T follicular helper cell (primary cell): ENCODE results near the gene MACIR.

Experiments
- DNase-seq: peaks from one replicate; pipeline ENCODE4 v3.0.0-alpha.2; 2020; ENCODE audit warnings: low read depth

Gene MACIR

DNA sequence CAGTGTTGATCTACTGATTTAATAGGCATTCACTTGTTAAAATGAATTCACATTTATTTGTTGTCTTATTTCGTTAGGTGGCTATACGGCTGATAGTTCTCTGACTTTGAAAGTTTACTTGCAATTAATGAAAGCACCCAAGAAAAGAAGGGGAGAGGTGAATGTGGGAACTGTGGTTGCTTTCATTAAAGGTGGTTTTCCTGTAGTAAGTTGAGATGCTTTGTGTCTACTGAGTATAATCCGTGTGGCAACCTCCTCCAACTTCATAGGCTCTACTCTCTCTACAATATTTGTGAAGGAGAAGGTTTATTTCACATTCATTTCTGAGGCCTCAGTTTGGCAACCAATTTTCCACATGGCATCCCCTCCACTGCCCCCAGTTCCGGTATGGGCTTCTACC lies 12.8 kb upstream of the MACIR start:
- DNase-seq = no peak

DNA sequence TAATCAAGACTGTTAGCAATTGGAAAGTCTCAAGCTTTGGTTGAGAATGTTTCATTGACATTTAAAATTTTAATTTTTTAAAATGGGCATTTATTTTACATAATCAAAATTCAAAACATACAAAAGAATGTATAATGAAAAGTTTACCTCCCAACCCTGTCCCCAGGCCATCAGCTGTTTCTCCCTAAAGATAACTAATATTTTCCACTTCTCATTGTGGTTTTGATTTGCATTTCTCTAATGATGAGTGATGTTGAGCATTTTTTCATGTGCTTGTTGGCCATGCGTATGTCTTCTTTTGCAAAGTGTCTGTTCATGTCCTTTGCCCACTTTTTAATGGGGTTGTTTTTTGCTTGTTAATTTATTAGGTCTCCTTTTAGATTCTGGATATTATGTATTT lies 11.4 kb upstream of the MACIR start:
- no peak for DNase-seq

DNA sequence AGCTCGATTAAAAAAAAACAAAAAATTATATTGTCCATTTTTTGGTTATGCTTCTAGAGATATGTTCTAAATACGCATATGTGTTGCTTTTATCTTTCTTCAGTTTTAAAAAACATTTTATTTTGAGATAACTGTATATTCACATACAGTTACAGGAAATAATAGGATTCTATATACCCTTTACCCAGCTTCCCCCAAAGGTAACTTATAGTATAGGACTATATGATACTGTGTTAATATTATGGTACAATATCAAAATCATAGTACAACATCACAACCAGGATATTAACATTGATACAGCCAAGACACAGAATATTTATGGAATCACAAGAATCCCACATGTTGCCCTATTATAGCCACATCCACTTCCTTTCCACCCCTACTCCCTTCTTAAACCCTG lies 9.5 kb upstream of the MACIR start:
- no peak for DNase-seq

DNA sequence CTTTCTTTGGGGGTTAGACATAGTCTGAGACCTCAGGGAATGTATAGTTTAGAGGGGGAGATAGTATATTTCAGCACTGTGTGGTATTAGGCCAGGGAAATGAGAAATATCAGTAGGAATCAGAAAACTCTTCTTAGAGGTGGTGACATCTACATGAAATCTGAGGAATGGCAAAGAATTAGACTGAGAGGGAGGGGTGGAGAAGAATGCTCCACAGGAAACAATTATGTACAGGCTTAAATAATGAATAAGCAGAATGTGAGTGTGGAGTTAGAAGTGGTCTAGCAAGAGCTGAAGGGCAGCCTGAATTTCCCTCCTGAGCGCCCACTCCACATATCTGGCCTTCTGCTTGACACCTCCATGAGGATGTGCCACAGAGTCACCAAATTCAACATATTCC lies 3.6 kb upstream of the MACIR start:
- no peak for DNase-seq

DNA sequence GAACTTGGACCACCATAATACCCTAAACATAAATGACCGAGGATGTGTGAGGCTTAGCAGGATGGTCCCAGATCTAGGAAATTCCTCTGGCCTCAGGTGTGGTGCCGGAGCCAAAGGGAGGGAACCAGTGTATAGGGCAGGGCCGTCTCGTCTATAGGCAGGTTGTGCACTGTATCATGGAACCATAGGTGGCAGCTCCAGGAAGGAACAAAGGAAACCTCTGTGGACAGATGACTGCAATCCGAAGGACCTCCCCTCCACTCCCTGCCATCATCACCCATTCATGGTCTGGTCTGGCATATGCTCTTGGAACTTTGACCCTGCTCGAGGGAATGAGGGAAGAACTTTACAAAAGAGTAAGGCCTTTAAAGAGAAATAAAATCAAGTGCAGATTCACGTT lies 2.9 kb upstream of the MACIR start:
- DNase-seq = no peak

DNA sequence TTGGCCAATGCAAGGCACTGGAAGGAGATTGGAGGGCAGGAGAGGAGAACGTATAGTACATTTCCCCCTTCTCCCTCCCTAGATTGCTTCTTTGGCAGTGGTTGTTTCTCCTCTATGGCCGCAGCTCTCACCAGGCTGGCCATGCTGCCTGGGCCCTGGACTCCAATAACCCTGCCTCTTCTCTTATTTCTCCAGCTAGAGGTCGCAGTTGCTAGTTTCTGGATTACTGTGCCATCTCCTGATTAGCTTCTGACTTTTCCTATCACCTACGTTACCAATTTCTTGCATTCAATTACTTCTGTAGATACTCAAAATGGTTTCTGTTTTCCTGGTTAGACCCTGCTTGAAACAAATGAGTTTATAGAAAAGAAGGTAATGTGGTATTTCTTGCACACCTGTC lies 2.4 kb upstream of the MACIR start:
- DNase-seq = no peak

DNA sequence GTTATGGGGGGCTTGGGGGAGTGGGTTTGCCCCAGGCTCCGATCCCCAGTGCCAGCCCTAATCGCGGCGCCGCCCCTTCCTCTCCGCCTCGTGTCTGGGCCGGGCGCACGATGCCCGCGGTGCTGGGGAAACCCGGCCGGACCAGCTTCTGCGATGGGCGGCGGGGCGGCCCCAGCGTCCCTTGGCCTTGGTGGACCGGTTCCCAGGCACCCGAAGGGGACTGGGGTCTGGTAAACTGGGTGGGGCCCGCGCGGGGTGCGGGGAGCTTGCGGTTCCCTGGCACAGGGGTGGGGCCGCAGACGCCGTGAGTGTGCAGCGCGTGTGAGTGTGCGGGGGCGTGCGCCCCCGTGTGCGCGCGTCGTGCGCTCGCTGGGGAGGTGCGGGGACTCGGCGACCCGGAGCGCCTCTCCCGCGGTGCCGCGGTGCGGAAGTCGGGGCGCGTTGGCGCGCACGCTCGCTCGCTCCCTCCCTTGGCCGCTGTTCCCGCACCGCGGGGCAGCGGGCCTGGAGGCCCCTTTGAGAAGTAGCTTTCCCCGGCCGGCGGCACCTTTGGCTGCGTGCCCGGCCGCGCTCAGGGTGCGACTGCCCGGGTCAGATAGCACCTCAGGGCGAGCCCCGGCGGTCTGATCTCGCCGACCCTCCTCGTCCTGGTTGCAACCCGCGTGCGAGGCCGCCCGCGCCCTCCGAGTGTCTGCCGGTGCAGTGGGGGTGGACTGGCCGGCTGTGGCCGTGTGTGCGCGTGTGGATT lies 568 bp downstream of the MACIR start:
- DNase-seq = peak; percentile 44

DNA sequence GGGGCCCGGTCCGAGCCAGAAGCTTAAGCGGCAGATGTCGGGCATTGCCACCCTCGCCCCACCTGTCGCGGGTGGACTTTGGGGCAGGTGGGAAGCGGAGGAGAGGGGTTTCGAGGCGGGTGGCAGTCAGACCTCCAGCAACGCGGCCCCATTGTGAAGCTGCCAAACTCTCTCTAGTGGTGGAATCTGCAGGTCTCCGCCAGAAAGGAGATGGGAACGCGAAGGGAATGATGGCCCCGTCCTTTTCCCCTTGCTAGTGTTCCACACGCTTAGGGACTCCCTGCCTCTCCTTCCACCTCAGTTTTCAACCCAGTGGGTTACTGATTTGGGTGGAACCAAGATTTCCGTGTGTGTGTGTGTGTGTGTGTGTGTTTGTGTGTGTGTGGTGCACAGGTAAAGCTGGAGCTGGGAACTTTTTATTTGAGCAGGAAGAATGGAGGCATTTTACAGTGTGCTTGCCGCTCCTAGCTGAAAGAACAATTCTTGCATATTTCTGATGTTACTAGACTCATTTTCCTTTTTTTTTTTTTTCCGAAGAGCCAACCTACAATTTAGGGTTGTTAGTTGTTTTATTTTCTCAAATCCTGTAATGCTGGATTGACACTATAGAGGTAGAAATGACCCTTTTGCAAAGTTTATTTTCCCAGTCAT lies 1.3 kb downstream of the MACIR start:
- peak; percentile 1 for DNase-seq

DNA sequence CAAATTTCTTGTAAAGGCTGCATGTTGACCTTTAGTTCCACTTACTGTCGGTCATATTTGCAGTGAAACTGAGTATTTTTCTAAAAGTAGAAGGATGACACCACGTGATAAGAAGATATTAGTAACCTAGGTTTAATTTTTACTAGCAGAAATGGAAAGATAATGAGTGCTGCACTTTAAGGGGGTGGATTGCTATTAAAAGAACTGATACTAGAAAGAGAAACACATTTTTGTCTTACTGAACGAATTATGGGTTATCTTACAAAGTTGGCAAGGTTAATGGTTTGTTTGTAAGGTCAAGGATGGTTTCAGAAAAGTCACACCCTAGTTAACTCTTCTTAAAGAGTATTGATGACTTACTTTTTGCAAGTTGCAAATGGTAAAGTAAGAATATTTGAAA lies 2.4 kb downstream of the MACIR start:
- no peak for DNase-seq

DNA sequence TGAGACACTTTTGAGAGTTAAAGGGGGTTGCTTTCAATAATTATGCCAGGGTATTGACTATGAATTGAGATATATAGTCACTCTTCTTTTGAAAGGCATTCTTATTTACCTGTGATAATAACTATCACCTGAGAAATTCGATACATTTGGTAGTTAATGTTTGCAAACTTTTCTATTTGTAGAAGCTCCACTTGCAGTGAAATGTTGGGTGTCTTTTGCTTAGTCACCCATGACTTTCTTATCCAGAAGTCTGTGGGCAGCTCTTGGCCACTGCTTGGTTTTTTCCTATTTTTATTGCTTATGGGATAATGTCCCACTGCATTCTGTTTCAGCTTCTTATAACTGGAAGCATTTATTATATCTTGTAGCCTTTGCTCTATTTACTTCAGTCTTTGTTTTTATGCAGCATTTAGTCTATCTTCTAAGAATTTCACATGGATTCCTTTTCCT lies 3.9 kb downstream of the MACIR start:
- DNase-seq = no peak

DNA sequence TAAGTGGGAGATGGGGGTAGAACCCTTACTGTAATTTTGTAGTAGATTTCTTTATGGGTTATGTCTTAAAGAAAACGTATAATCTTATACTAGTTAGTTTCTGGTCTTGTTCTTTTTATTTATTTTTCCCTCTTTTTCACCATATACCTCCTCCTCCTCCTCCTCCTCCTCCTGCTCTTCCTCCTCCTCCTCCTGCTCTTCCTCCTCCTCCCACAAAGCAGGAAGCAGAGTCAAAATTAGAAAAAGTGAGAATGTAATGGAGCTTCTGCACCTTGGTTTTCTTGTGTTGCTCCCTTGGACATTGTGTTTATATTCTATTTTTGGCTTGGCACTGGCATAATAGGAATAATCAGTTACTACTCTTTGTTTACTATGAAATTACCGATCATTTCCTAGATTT lies 4.5 kb downstream of the MACIR start:
- DNase-seq = no peak

DNA sequence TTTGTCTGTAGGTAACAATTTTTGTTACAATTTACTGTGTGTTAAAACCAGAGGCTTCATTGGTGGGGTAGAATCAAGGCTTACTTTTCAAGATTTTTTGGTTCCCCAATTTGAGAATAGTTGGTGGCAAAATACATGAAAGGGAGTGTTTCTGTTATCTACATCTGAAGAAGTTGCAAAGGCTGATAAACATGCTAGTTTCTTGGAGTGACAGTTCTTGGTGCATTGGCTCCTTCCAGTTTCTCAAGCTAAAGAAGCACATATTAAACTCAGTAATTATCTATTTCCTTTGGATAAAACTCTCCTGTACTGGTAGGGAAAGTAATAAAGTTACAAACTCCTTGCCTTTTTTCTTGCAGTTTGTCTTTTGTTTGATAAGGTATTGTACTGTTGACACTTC lies 5.9 kb downstream of the MACIR start:
- no peak for DNase-seq

DNA sequence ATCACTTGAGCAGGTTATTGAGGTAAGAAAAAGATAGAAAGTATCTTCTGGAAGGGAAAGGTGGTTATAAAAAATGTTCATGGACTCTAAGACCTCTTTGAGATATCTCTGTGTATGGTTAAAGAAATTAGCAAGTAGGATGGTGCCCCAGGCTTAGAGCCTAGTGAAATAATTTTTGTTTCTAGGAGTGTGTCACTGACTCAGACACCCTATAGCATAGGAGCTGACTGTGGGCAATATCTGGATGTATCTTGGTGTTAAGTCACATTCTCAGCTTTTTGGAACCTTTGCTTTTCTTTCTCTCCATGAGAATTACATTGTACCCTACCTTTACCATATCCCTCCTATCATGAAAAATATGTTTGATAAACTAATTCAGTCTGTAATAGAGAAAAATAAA lies 12.0 kb downstream of the MACIR start:
- no peak for DNase-seq

DNA sequence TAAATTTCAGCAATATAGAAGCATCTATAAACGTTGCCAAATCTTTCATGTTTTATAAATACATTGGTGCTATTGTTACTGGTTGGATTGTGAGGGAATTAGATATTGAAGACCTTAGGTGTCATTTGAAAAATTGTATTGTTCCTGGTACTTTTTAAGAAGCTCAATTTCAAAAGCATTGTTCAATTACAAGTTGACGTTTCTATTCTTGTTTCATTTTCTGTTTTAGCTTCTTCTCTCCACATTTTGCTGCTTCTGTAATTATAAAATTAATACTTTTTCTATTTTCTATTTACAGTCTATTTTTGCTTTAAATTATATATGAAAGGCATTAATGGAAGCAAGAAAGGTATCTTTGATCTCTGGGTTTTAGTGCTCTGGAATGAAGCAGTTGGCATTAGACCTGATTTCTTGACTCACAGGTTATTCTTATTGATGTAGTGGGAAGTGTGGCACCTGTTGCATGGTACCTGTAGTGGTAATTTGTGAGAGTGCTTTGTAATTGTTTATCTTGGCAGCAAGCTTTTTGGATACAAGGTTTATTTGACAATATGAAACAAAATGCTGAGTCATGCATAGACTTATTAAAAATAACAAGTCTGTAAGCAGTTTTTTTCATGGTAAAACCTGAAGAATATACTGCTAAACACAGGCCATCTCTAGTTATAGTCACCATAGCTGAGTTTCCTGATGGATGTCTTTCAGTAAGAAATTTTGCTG lies 13.2 kb downstream of the MACIR start:
- DNase-seq = no peak

DNA sequence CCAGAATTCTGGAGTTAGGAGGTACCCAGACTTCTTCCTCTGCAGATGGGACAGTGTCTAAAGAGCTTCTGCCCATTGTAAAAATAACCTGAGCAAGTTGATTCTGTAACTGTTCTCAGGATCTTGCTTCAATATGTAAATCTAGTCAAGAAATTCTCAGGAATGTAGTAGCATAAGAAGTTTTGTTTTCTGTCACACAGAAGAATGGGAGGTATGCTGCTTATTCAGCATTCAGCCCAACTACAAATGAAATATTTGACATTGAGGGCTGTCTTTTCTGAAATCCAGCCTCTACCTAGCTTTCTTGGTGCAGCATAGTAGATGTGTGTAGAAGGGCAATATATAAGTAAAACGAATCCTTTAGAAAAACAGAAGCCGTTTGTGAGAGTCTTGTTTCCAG lies 13.8 kb downstream of the MACIR start:
- no peak for DNase-seq

DNA sequence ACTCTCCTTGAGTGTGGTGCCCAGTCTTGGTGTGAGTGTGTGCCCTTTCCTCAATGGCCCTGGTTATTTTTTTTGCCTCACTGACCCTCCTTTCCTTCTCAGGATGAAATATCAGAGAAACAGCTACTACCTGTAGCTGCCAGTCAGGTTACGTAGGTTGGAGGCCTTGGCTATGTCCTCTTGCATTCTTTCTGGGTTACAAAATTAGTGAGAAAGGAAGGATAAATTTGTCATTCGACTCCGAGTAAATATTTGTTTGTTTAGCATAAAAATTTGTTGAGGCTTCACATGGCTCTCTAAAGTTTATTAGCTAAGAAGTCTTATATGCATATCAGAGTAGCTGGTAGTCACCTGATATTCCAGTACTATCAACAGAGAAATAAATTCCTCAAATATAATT lies 15.4 kb downstream of the MACIR start:
- no peak for DNase-seq

DNA sequence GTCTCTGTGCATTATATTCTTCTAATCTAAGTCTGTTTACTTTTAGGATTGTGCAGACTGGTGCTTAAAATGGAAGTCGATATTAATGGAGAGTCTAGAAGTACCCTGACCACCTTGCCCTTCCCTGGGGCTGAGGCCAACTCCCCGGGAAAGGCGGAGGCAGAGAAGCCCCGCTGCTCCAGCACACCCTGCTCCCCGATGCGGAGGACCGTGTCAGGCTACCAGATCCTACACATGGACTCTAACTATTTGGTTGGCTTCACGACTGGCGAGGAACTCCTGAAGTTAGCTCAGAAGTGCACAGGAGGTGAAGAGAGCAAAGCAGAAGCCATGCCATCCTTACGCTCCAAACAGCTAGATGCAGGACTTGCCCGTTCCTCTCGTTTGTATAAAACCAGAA lies 17.3 kb downstream of the MACIR start:
- no peak for DNase-seq

DNA sequence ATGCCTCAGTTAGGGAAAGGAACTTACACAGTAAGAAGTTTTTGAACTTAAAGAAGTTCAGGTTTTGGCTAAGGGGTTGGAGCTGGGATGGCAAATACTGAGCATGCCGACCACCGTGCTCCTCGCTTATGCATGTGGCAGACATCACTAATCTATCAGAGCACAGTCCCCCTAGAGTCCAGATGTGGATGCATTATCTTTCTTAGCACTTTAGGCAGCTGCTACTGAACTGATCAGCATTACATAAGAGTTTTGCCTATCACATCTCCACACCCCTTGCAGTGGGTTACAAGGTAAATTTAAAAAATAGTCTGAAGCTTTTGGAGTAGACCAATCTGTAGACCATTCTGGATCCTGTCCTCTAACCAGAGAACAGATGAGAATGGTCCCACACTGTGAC lies 22.4 kb downstream of the MACIR start:
- DNase-seq = no peak

DNA sequence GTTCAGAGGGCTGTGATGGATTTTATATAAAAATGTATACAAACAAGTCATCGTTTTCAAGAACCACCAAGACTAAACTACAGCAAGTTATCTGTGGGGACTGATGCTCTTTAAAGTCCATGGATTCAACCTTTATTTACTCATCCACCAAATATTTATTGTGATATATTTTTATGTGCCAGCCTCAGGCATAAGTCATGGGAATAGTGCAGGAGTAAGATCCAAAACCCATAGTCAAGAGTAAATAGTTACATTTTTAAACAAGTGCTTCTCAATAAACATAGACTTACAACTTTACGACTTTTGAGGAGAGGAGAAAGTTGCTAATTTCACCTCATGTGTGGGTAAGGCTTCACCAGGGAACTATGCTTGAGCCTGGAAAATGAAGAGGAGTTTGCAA lies 24.6 kb downstream of the MACIR start:
- DNase-seq = no peak

DNA sequence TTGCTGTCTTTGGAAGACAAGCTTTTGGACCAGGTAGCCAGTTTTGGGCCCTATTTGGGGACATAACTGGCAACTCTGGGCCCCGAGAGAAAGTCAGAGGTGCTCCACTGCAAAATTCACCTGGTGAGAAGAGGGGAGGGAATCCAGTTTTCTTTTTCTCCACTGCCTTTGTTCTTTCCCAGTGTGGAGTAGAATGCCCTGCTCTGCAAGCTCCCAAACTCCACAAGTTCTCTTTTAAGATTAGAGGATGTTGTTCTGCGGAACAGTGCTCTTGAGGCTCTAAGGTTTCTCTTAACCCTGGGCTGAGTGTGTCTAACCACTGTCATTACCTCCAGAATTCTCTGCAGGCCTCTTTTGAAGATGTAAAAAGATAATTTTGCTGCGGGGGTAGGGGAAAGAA lies 25.3 kb downstream of the MACIR start:
- no peak for DNase-seq

DNA sequence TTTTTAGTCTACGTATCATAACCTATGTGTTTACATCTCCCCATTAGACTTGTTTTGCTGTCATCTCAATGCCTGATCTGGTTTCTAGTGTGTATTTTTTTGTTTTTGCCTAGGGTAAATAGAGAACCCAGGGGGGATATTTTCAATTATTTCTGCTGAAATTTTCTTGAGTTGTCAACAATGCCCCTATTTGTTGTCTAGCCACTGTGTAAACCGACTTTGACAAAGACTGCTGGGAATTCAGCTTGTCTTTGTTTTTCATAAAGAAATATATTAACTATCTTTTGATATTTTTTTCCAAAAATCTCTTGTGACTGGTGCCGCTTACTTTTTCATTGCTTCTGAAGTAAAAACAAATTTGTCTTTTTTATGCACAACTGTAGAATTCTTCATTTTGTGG lies 28.1 kb downstream of the MACIR start:
- DNase-seq = no peak

DNA sequence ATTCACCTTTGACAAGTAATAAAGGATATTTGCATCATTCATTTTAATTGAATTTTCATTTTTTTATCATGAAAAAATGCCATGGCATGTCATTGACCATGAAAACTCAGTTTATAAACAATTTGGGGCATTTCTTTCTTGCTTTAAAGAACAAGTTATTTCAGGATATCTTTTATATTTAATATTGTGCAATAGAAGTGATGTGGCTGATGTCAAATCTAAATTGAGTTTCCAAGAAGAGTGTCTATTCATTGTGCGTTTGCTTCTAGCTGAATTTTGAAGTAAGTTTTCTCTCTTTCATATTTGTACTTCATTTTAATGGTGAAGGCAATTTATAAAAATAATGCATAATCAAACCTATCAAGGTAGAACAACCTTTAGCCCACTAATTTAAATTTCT lies 30.5 kb downstream of the MACIR start:
- DNase-seq = no peak

DNA sequence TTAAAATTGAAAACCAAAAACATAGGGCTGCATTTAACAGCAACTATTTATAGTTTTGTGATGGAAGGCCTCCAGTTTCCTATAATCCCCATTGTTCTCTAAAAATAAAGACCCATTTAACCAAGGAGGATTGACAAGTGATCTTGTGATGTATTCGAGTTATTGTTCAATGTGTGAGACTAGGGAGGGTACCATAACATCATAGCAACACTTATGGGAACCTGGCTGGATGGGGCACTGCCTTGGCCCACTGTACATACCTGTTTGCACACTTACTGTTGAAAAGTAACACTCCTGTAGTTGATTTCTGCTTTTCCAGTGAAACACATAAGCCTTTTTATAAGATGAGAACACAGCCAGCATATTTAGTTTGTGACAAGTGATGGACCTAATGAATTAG lies 32.3 kb downstream of the MACIR start:
- no peak for DNase-seq
